HFF-Myc (cell line): Measurements from ENCODE around the gene INVS.
"Not testable (repeated sequence)": the region's sequence is repeated elsewhere in the genome, so short reads cannot be mapped to it uniquely, and the experiment has no call there.

ENCODE experiments used
- DNase-seq: peaks from one replicate; pipeline ENCODE4 v3.0.0-alpha.2; 2011; ENCODE audit warnings: low read depth; ENCODE audit errors: extremely low read depth
- H3K4me3 ChIP-seq: replicated peaks from 2 replicates; pipeline ENCODE4 v1.5.1; 2011; ENCODE audit warnings: low read depth, mild to moderate bottlenecking, control low read depth, low read length
- TF ChIP-seq, protein P1 (sequence below): IDR thresholded peaks from 2 replicates; pipeline ENCODE4 v1.5.1; 2012; ENCODE audit warnings: mild to moderate bottlenecking, low read depth, low read length, control low read depth; ENCODE audit errors: missing control alignments

Gene INVS

DNA sequence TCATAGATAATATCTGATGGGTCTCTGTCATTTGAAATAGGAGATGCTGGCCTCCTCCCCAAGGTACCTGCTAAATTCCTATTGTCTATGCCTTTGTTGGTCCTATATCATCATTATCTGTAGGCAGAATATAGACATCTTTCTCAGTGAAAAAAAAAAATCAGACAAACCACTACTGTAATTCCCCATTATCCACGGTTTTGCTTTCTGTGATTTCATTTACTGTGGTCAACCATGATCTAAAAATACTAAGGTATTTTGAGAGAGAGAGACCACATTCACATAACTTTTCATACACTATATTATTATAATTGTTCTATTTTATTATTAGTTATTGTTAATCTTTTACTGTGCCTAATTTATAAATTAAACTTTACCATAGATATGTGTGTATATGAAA is 122.5 kb downstream of the INVS start:
- TF ChIP-seq, protein P1, sequence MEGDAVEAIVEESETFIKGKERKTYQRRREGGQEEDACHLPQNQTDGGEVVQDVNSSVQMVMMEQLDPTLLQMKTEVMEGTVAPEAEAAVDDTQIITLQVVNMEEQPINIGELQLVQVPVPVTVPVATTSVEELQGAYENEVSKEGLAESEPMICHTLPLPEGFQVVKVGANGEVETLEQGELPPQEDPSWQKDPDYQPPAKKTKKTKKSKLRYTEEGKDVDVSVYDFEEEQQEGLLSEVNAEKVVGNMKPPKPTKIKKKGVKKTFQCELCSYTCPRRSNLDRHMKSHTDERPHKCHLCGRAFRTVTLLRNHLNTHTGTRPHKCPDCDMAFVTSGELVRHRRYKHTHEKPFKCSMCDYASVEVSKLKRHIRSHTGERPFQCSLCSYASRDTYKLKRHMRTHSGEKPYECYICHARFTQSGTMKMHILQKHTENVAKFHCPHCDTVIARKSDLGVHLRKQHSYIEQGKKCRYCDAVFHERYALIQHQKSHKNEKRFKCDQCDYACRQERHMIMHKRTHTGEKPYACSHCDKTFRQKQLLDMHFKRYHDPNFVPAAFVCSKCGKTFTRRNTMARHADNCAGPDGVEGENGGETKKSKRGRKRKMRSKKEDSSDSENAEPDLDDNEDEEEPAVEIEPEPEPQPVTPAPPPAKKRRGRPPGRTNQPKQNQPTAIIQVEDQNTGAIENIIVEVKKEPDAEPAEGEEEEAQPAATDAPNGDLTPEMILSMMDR = no peak
- no peak overlapping the region for H3K4me3 ChIP-seq
- DNase-seq = no peak

DNA sequence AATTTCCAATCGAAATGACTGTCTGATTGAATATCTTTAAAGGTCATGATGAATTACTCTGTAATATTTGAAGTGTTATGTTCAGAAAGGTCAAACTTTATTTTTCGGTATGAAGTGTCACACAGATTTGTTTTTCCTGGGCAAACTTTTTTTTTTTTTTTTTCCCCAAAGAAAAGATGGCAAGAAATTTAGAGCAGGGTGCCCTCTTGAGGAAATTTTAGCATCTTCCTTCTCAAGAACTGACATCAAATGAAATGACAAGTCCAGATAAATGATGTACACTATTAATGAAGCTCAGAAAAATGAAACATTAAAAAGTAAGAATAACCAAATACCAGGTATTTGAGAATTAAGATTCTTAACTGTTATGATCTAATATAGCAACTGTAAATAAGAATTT is 123.6 kb downstream of the INVS start:
- no peak overlapping the region for H3K4me3 ChIP-seq
- TF ChIP-seq, protein P1 = peak; percentile 24
- DNase-seq = no peak

DNA sequence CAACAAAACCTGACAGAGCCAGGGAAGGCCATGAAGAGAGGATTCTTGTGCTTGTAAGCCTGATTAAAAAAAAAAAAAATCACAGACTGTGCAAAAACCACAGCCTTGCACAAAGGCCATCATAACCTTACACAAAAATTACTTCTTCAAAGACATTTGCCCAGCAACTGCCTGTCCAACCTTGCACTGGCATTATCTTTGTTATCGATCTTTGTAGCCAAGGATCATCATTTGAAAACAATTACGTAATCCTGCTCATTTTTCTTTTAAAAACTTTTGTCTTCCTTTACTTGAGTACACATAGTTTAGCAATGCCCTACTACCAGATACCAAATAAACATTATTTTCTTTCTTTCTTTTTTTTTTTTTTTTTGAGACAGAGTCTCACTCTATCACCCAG is 128.6 kb downstream of the INVS start:
- no peak overlapping the region for H3K4me3 ChIP-seq
- no peak for DNase-seq
- TF ChIP-seq, protein P1 = no peak

DNA sequence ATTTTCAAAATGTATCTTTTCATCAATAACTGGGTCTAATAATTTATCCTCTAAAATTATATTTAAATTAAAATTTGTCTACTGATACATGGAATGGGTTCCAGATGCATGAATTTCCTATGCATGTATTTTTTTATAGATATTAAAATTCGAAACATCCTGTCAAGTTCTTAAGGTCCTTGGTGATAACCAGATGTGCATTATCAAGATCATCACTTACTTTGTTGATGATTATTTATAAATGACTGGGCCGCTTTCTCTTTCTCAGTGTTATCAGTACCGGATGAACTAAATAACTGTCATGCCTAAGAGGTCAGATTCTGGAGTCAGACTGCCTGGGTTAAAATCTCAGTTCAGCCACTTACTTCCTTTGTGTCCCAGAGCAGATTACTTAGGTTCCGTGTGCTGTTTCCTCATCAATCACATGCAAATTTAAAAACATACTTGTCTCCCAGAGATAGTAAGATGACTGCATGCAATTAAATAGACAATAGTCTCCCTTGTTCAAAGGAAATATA is 129.4 kb downstream of the INVS start:
- no peak for DNase-seq
- H3K4me3 ChIP-seq = no peak overlapping the region
- TF ChIP-seq, protein P1 = no peak

DNA sequence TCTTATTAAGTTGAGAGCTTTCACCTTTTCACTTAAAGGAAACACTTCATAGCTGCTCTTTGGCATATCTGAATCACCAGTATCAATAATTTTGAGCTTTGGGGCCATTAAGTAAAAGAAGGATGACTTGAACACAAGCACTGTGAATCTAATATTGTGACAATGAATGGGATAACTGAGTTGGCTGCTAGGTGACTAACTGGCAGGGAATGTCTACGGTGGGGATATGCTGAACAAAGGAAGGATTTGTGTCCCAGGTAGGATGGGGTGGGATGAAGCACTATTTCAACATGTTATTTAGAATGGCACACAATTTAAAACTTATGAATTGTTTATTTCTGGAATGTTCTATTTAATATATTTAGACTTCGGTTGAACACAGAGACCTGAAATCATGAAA is 130.1 kb downstream of the INVS start:
- no peak for DNase-seq
- TF ChIP-seq, protein P1 = no peak
- H3K4me3 ChIP-seq = no peak overlapping the region

DNA sequence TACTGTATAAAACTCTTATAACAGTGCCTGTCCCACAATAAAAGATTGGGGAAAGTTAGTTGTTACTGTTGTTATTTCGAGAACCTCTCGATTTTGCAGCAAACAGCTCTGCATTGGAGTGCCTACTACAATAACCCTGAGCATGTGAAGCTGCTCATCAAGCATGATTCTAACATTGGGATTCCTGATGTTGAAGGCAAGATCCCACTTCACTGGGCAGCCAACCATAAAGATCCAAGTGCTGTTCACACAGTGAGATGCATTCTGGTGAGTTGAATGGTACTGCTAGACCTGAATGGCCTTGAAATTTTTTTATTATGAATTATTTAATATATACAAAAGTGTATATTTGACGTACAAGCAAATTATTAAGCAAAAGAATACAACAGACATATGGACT is 130.5 kb downstream of the INVS start:
- TF ChIP-seq, protein P1 = no peak
- DNase-seq = no peak
- H3K4me3 ChIP-seq = no peak overlapping the region

DNA sequence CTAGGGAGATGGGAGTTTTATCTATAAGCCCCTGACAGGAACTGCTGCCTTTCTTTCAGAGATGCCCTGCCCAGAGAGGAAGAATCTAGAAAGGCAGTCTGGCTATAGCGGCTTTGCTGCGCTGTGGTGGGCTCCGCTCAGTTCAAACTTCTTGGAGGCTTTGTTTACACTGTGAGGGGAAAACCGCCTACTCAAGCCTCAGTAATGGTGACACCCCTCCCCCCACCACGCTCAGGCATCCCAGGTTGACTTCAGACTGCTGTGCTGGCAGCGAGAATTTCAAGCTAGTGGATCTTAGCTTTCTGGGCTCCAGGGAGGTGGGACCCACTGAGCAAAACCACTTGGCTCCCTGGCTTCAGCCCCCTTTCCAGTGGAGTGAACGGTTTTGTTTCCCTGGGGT is 137.9 kb downstream of the INVS start:
- not testable (repeated sequence) for H3K4me3 ChIP-seq, DNase-seq

DNA sequence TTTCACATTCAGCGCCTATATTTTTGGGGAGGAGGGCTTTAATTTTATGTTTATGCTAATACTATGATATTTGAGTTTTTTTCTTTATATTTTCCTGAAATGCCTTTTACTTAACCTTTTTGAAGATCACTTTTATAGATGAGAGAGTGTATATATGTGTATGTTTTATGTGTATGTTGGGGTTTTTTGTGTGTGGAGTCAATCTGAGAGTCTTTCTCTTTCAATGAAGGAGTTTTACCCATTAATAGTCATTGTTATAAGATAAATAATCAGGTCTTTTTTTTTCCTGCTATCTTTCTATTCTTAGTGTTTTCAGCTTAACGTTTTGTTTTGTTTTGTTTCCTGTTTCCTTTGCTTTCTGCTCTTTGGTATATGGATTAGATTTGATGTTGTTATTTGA is 141.5 kb downstream of the INVS start:
- TF ChIP-seq, protein P1 = no peak
- no peak overlapping the region for H3K4me3 ChIP-seq

More for the DNA sequence above, 141.5 kb downstream of the INVS start:
- DNase-seq = no peak
